Measurements from ENCODE around the gene INIP. TPM values are rescaled to one million over a fixed set of nuclear protein-coding genes. Genes with fewer than 3 reads are reported as not detected.
A peak's percentile ranks its signal among the peaks of the same experiment; 100 is the strongest.
"Not testable (repeated sequence)": the region's sequence is repeated elsewhere in the genome, so short reads cannot be mapped to it uniquely, and the experiment has no call there.

INIP gene
- total RNA-seq, 1 experiment from 2014 or later, result 32.1 TPM

DNA sequence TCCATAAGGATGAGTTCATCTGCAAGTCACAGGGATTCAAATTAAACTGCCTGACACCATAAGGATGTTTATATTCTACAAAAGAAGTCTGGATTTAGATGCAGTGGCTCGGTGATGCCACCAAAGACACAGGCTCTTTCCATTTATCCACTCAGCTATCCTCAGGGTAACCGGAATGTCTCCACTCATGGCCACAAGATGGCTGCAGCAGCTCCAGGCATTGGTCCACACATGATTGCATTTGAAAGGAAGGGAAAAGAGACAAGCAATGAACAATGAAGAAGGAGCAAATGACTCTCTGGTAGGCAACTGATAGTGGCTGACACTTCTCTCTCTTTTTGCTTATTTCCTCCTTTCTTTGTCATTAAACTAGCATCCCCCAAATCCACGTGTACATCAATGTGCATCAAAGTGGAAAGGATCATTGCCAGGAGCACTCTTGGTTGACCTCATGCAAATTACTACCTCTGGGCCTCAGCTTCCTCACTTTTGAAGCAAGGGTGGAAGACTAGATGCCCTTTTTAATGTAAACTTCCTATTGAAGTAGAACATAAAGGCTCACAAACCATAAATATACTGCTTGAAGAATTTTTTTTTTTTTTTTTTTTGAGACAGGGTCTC is 25.4 kb upstream of the INIP start:
- DNase-seq (ENCODE audit: low read depth), result no peak

DNA sequence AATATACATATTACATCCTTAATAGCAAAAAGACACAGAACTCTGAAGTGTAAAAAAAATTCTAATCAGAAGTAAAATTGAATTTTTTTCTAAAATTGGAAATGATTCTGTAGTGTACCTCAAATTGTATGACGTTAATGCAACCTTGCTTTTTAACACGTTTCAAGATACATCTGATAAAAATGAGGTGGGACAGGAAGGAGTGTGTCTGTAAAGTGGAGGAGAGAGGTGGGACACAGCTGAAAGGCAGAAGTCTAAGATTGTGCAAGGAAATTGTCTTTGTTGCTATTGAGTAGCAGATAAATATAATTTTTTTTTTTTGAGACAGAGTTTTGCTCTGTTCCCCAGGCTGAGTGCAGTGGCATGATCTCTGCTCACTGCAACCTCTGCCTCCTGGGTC is 17.0 kb upstream of the INIP start:
- no peak for DNase-seq (ENCODE audit: low read depth)

DNA sequence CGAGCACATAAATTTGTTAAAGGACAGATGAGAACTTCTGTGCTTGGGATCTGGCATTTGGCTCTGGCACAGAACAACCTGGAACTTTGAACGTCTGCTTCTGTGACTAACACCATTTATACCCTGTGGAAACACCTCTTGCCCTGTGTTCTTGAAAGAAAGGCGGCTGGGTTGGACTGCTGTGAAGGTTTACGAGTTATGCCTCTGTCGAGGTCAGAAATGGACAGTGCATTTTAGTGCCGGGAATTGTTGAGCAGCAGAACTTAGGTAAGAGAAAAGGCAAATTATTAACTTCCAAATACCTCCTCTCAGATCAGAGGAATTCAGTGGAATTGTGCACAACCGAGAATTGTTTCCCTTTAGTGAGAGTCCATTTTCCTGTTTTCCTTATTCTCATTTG is 14.1 kb upstream of the INIP start:
- no peak for DNase-seq (ENCODE audit: low read depth)

DNA sequence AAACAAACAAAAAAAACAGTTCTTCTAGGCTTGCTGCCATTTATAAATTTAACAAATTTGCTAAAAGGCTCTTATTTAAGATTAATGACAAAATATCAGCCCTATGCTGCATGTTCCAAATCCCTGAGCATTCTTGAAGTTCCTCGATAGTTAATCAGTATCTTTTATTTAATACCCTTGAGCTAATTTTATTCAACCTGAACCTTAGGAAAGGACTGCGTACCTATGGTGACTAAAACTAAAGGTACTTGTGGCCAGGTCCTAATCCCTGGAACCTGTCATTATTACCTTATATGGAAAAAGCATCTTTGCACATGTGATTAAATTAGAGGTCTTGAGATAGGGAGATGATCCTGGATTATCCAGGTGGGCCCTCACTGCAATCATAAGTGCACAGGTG is 10.5 kb upstream of the INIP start:
- DNase-seq (ENCODE audit: low read depth), result no peak

DNA sequence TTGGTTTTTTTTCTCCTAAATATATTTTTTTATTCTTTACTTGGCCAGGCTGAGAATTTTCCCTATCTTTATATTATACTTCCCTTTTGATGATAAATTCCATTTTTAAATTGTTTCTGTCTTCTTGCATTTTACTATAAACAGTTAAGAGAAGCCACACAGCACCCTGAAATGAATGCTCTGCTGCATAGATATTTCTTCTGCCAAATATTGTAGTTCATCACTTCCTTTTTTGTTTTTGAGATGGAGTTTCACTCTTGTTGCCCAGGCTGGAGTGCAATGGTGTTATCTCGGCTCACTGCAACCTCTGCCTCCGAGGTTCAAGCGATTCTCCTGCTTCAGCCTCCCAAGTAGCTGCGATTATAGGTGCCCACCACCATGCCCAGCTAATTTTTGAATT is 8.5 kb upstream of the INIP start:
- no peak for DNase-seq (ENCODE audit: low read depth)

DNA sequence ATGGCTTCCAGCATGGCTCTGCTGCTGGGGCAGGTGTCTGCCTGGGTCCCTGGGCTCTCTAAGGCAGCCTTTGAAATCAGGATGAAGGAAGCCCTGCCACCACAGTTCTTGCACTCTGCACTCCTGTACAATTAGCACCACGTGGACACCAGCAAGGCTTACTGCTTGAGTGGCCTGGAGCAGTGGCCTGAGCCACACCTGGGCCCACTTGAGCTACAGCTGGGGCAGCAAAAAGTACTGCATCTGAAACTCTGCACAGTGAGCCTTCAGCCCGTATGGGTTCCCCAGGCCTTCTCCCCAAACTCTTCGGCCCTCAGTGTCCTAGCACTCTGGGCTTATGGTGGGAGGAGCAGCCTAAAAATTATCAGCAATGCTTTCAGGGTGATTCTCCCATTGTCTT is 8.0 kb upstream of the INIP start:
- no peak for DNase-seq (ENCODE audit: low read depth)

DNA sequence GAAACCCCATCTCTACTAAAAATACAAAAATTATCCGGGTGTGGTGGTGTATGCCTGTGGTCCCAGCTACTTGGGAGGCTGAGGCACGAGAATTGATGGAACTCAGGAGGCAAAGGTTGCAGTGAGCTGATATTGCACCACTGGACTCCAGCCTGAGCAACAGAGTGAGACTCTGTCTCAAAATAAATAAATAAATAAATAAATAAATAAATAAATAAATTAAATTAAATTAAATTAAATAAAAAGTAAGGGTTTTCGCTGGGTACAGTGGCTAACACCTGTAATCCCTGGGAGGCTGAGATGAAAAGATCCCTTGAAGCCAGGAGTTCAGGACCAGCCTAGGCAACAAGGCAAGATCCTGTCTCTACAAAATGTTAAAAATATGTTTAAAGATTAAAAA is 4.8 kb upstream of the INIP start:
- not testable (repeated sequence) for DNase-seq (ENCODE audit: low read depth)

DNA sequence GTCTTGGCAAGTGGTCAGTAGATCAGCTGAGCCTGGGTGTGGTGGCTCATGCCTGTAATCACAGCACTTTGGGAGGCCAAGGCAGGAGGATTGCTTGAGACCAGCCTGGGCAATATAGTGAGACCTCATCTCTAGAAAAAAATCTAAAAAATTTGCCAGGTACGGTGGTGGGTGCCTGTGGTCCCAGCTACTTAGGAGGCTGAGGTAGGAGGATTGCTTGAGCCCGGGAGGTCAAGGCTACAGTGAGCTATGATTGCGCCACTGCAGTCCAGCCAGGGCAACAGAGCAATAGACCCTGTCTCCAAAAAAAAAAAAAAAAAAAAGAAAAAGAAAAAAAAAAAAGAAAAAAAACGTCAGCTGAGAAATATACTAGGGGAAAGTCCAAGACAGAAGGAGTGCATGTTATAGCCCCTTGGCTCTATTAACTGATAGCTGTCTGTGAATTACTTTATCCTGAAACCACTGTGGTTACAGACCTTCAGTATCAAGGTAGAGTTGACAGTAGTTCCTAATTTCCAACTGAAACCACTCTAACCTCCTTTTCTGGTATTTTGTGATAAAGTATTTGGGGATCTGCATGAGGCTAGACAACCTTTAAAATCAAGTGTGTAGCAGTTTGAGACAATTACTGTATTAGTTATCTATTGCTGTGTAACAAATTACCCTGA is 2.3 kb upstream of the INIP start:
- no peak for DNase-seq (ENCODE audit: low read depth)

DNA sequence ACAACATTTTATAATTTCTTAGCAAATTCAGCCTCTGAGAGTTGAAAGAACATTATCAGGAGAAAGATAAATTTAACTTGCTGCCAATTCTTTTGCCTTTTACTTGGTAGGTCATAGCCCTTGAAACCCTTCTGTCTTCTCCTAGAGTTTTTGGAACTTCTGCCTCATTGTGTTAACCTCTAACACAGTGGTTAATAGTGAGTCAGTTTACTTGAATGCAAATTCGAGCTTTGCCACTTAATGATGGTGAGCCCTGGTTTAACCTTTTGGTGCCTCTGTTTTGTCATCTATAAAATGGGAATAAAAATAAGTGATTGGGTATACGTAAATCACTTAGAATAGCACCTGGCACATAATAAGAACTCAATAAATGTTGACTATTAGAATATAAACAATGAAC is 1.8 kb upstream of the INIP start:
- DNase-seq (ENCODE audit: low read depth), result no peak

DNA sequence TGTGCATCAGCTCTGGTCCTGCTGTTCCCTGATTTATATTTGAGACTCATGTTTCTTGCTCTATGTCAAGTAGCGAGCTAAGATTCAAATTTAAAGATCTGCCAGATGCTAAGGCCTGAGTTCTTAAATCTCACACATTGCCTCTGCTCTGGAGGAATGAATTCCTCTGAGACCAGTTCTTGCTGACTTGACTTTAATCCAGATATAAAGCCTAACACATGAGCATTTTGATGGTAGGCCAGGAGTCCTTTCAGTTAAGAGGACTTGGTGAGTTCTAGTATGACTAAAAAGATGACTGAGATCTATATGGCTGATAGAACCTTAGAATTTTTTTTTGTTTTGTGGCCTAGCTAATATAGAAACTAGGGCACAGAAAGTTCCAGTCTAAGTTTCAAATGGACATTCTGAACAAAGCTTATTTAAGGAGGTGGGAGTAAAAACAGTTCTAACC is 1.3 kb upstream of the INIP start:
- DNase-seq (ENCODE audit: low read depth), result no peak

DNA sequence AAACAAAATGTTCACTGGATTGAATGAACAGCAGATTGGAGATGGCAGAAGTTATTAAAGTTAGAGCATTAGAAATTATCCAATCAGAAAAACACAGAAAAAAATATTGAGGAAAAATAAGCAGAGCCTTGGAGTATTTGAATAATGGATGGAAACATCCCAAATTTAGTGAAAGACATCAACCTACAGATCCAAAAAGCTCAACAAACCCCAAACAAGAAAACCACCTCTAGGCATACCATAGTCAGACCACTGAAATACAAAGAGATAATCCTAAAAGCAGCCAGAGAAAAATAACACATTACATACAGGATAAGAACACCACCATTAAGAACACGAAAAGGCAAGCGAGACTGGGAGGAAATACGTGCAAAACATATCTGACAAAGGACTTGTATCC is 5.2 kb downstream of the INIP start:
- no peak for DNase-seq (ENCODE audit: low read depth)

DNA sequence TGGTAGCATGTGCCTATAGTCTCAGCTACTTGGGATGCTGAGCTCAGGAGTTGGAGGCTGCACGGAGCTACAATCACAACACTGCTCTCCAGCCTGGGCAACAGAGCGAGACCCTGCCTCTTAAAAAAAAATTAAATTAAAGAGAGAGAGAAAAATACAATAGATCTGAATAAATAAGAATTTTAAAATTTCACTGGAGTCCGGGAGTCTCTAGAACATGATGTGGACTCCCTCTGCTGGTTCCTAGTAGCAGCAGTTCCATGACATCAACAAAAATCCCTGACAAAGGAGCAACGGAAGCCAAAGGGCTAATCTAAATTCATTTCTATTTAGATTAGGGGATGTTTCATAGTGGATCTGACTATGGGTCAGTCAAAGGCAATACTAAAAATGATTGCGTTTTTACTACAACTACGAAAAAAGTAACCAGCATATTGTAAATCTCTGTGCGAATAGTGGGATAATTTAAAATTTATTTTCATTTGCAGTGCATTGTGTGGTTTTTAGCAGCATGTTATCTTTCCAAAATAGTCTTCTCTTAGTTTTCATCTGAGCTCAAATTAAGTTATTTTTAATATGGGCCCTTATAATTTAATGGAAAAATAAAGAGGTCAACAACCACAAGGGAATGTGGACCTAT is 6.7 kb downstream of the INIP start:
- peak; percentile 22 for DNase-seq (ENCODE audit: low read depth)

DNA sequence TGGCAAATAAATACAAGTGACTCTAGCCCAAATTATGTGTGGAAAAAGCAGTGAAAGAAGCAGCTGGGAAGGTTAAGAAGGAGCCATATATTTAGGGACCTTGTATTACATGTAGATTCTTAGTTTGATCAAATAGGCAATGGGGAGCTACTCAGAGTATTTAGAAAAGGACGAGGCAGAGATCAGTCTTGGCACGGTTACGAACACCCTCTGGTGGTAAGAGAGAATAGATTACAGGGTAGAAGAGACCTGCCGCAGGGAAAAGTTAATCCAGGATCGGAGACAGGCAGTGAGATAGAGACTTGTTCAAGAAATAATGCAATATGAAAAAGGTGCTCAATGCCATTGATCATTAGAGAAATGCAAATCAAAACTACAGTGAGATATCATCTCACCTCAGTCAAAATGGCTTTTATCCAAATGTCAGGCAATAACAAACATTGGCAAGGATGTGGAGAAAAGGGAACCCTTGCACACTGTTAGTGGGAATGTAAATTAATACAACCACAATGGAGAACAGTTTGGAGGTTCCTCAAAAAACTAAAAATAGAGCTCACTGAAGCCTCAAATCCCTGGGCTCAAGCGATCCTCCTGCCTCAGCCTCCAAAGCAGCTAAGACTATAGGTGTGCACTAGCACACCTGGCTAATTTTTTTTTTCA is 12.0 kb downstream of the INIP start:
- peak; percentile 14 for DNase-seq (ENCODE audit: low read depth)

DNA sequence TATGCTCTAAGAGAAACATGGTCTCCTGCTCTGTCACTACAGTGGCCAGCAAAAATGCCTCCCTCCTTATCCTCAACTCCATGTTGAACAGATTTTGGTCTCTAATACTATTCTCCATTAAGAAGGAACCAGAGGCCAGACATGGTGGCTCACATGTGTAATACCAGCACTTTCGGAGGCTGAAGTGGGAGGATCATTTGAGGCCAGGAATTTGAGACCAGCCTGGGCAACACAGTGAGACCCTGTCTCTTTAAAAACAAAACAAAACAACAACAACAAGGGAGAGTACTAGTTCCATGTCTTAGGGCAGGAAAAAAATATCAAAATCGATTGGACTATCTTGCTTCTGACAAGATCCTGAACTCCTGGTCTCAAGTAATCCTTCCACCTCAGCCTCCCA is 14.6 kb downstream of the INIP start:
- no peak for DNase-seq (ENCODE audit: low read depth)

DNA sequence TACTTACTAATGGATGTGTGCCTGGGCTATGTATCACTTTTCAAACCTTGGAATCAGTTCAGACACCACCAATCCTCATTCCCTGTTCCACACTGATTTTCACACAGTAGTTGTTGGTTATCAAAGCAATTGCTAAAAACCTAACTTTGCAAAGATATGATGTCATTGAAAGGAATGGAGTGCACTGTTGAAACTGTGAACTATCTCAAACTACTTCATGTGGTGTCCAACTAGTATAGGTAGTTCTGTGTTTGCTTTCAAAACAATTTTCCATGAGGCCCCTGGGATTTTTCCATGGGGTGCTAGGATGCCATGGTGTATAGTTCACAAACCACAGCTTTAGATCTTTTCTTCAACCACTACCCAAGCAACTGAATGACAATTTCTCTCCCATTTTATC is 17.8 kb downstream of the INIP start:
- no peak for DNase-seq (ENCODE audit: low read depth)

DNA sequence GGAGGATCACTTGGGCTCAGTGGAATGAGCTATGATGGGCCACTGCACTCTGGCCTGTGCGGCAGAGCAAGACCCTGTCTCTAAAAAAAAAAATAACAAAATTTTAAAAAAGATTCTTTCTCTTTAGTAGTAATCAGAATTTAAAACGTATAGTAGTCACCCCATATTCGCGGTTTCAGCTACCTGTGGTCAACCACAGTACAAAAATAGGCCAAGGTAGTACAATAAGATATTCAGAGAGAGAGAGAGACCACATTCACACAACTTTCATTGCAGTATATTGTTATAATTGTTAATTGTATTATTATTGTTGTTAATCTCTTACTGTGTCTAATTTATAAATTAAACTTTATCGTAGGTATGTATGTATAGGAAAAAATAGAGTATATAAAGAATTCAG is 18.7 kb downstream of the INIP start:
- no peak for DNase-seq (ENCODE audit: low read depth)

DNA sequence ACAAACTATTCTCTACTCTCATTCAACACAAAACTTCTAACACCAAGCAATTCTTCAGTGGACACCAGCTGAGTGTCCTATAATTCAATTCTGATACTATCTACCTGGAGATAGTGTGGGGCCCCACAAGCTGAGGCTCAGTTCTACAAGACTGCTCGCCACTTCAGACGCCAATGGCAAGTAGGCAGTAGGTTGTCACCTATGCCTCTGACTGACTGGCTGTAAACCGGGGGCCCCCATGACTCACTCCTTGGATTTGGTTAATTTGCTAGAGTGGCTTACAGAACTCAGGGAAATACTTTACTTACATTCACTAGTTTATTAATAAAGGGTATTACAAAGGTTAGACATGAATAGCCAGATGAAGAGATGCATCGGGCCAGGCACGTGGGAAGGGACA is 21.5 kb downstream of the INIP start:
- no peak for DNase-seq (ENCODE audit: low read depth)

DNA sequence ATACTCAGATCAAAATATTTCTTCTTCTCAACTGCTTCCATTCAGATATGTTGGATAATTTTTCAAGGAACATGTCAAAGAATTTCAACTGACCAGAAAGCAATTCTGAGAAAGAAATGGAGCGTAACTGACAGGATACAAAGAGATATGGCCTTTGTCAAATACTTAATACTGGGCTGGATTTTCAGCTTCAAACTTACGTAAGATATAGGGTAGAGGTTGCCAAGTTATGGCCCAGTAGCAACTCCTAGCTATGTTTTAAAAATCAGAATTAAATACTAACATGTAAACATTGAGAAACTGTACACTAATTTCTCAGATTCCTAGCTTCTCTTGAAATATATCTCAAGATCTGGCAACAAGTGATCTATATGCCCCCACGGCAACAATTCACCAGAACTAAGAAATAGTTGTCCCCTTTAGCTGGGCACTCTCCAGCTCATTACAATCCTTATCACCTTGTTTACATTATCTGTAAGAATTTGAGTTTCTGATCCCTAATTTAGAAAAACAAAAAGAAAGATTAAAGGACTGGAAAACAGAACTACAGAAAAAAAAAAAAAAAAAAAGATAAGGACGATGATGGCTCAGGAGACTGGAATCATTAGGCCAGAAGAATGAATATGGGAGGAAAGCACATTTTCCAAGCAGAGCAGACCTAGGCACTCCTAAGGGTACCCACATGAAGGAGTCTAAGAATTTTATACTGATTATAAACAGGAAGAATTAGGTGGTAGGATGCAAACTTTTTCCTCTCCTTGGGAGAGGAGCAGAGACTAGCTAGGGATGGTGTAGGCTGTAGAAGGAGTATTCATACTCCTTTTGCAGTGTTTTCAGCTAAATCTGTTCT is 23.0 kb downstream of the INIP start:
- DNase-seq (ENCODE audit: low read depth), result no peak

DNA sequence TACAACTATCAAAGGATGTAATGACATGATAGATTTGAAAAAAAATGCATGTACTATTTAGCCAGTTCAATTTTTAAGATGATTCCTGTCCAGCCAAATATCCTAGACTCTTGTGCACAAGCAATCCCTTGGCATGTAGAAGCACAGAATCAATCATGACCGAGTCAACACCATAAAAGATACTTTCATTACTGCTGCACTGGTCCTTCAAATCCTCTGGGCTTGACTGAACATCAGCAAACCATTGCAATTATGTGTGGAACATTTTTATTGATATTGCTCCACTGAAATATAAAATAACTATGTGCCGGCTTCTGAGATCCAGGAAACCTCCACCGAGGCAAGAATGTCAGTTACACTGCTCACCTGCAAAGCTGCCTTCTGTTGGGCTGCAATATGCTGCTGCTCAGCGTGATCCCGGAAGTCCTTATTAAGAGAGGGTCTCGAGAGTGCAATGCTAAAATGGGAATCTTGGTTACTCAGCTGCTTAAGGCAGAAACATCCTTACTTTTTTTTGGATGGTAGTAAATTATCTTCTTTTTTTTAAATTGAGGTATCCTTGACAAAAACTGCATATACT is 28.7 kb downstream of the INIP start:
- DNase-seq (ENCODE audit: low read depth), result no peak

DNA sequence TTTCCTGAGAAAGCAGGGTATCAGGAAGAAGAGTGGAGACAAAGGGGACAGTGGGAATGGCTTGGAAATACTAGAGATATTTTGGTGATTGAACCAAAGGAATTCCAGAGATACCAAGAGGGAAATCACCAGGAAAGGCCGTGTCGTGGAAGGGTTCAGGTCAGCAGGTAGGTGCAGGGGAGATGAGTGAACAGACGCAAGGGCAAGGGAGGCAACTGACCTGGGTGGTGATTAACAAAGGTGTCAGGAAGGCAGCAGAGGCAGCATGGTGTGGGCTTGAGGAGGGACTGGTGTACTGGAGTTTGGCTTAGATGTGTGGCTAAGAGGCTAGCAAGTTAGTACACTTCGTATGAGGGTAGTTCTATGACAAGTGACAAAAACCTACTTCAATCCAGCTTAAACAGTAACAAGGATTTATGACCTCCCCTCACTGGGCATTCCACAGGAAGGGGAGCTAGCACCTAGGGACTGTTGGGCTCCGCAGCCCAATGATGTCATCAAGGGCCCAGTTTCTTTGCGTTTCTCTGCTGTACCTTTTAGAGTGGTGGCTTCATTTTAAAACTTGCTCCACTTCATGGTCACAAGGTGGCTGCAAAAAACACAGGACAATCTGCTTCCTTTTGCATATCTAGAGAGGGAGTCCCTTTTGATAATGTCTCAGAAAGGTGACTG is 37.0 kb downstream of the INIP start:
- DNase-seq (ENCODE audit: low read depth), result no peak

DNA sequence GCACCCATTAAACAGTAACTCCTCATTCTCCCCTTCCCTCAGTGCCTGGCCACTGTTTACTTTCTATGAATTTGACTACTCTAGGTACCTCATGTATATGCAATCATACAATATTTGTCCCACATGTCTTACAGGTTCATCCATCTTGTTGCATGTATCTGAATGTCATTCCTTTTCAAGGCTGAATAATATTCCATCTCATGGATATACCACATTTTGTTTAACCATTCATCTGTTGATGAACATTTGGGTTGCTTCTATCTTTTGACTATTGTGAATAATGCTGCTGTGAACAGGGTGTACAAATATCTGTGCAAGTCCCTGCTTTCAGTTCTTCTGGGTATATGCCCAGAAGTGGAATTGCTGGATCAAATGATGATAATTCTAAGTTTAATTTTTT is 40.9 kb downstream of the INIP start:
- DNase-seq (ENCODE audit: low read depth), result no peak

All from LHCN-M2 (cell line).